H9 (cell line): ENCODE measurements around the gene MAP1S. TPM values are rescaled to one million over a fixed set of nuclear protein-coding genes. Genes with fewer than 3 reads are reported as not detected.

Experiments
- DNase-seq: peaks from one replicate; pipeline ENCODE4 v3.0.0-alpha.2; 2017
- H2AFZ ChIP-seq: one replicate; pipeline ENCODE4 v1.6.1; 2013; ENCODE audit warnings: mild to moderate bottlenecking, low read length, control low read depth, moderate library complexity
- H2AK5ac ChIP-seq: 2 replicates; pipeline ENCODE4 v1.6.1; 2013; ENCODE audit warnings: low read length, control low read depth, mixed read lengths; ENCODE audit not compliant: insufficient read length
- H2BK120ac ChIP-seq: one replicate; pipeline ENCODE4 v1.6.1; 2013; ENCODE audit warnings: low read depth, mild to moderate bottlenecking, low read length, control low read depth, inconsistent platforms; ENCODE audit not compliant: poor library complexity, severe bottlenecking
- H2BK12ac ChIP-seq: 2 replicates; pipeline ENCODE4 v1.6.1; 2013; ENCODE audit warnings: low read length, control low read depth, mixed read lengths, low read depth; ENCODE audit not compliant: insufficient read length
- H2BK15ac ChIP-seq: 2 replicates; pipeline ENCODE4 v1.6.1; 2013; ENCODE audit warnings: low read depth, low read length, control low read depth
- H2BK20ac ChIP-seq: one replicate; pipeline ENCODE4 v1.6.1; 2013; ENCODE audit warnings: low read depth, mild to moderate bottlenecking, low read length, control low read depth, inconsistent platforms; ENCODE audit not compliant: poor library complexity, severe bottlenecking
- H2BK5ac ChIP-seq: 2 replicates; pipeline ENCODE4 v1.6.1; 2013; ENCODE audit warnings: low read length, control low read depth, mixed read lengths; ENCODE audit not compliant: insufficient read length
- H3K14ac ChIP-seq: 2 replicates; pipeline ENCODE4 v1.6.1; 2013; ENCODE audit warnings: low read length, control low read depth; ENCODE audit not compliant: insufficient read depth
- H3K18ac ChIP-seq: 2 replicates; pipeline ENCODE4 v1.6.1; 2013; ENCODE audit warnings: low read depth, mild to moderate bottlenecking, mixed read lengths, low read length, control low read depth; ENCODE audit not compliant: insufficient read length
- H3K23ac ChIP-seq: 2 replicates; pipeline ENCODE4 v1.6.1; 2013; ENCODE audit warnings: low read length, control low read depth, mixed read lengths, low read depth; ENCODE audit not compliant: insufficient read length
- H3K23me2 ChIP-seq: 2 replicates; pipeline ENCODE4 v1.6.1; 2013; ENCODE audit warnings: low read depth, mild to moderate bottlenecking, mixed read lengths, low read length, control low read depth; ENCODE audit not compliant: insufficient read length, poor library complexity, severe bottlenecking
- H3K27ac ChIP-seq: 2 replicates; pipeline ENCODE4 v1.5.1; 2013; ENCODE audit warnings: low read length, control low read depth, mixed read lengths, low read depth; ENCODE audit not compliant: insufficient read length
- H3K27me3 ChIP-seq: 2 replicates; pipeline ENCODE4 v1.6.1; 2013; ENCODE audit warnings: low read length, control low read depth, inconsistent platforms; ENCODE audit not compliant: insufficient read depth
- H3K4ac ChIP-seq: 2 replicates; pipeline ENCODE4 v1.6.1; 2013; ENCODE audit warnings: low read depth, mild to moderate bottlenecking, control low read depth, inconsistent platforms, low read length, moderate library complexity
- H3K4me1 ChIP-seq: 2 replicates; pipeline ENCODE4 v1.6.1; 2013; ENCODE audit warnings: low read length, control low read depth, inconsistent platforms; ENCODE audit not compliant: insufficient read depth
- H3K4me2 ChIP-seq: 2 replicates; pipeline ENCODE4 v1.6.1; 2013; ENCODE audit warnings: low read length, control low read depth, mixed read lengths; ENCODE audit not compliant: insufficient read length, insufficient read depth
- H3K56ac ChIP-seq: 2 replicates; pipeline ENCODE4 v1.6.1; 2013; ENCODE audit warnings: low read depth, mild to moderate bottlenecking, mixed read lengths, low read length, control low read depth; ENCODE audit not compliant: insufficient read length
- H3K79me1 ChIP-seq: 2 replicates; pipeline ENCODE4 v1.6.1; 2013; ENCODE audit warnings: low read depth, mild to moderate bottlenecking, moderate library complexity, low read length, control low read depth, inconsistent platforms; ENCODE audit not compliant: insufficient read depth, poor library complexity, severe bottlenecking
- H3K79me2 ChIP-seq: 2 replicates; pipeline ENCODE4 v1.6.1; 2013; ENCODE audit warnings: low read length, control low read depth, inconsistent platforms; ENCODE audit not compliant: insufficient read depth
- H3K9ac ChIP-seq: 2 replicates; pipeline ENCODE4 v1.6.1; 2013; ENCODE audit warnings: low read length, control low read depth, mixed read lengths; ENCODE audit not compliant: insufficient read length; ENCODE audit errors: extremely low read depth
- H3K9me3 ChIP-seq: one replicate; pipeline ENCODE4 v1.6.1; 2013; ENCODE audit warnings: low read depth, low read length, inconsistent platforms; ENCODE audit not compliant: control insufficient read depth
- H3T11ph ChIP-seq: one replicate; pipeline ENCODE4 v1.6.1; 2013; ENCODE audit warnings: mild to moderate bottlenecking, low read length, control low read depth, inconsistent platforms
- H4K20me1 ChIP-seq: one replicate; pipeline ENCODE4 v1.6.1; 2013; ENCODE audit not compliant: control insufficient read depth, insufficient read length, insufficient read depth
- H4K5ac ChIP-seq: 2 replicates; pipeline ENCODE4 v1.6.1; 2013; ENCODE audit warnings: low read depth, mild to moderate bottlenecking, mixed read lengths, low read length, control low read depth; ENCODE audit not compliant: insufficient read length
- H4K8ac ChIP-seq: replicated peaks from 2 replicates; pipeline ENCODE4 v1.6.1; 2013; ENCODE audit warnings: low read length, control low read depth, mixed read lengths, low read depth; ENCODE audit not compliant: insufficient read length
- H4K91ac ChIP-seq: 2 replicates; pipeline ENCODE4 v1.6.1; 2013; ENCODE audit warnings: low read depth, mild to moderate bottlenecking, moderate library complexity, mixed read lengths, low read length, control low read depth; ENCODE audit not compliant: insufficient read length
- H3K27ac Mint-ChIP-seq, 3 experiments: 2 replicates in 2 of 3; 3 replicates in 1 of 3; pipeline ENCODE4 v1.8.0; 2020 to 2021; ENCODE audit warnings: mixed read lengths in 3 of 3, mild to moderate bottlenecking in 1 of 3, moderate library complexity in 1 of 3
- H3K27me3 Mint-ChIP-seq: 2 replicates; pipeline ENCODE4 v1.8.0; 2021; ENCODE audit warnings: low read depth, mild to moderate bottlenecking, moderate library complexity, mixed read lengths
- H3K36me3 Mint-ChIP-seq, 3 experiments: 2 replicates in 2 of 3; 3 replicates in 1 of 3; pipeline ENCODE4 v1.8.0; 2020 to 2021; ENCODE audit warnings: low read depth in 3 of 3, mixed read lengths in 3 of 3; ENCODE audit not compliant: insufficient read depth in 1 of 3
- H3K4me1 Mint-ChIP-seq, 2 experiments: 2 replicates each; pipeline ENCODE4 v1.8.0; 2020; ENCODE audit warnings: mixed read lengths in 2 of 2
- H3K4me3 Mint-ChIP-seq, 2 experiments: 2 replicates in 1 of 2; 3 replicates in 1 of 2; pipeline ENCODE4 v1.8.0; 2020 to 2021; ENCODE audit warnings: mild to moderate bottlenecking in 2 of 2, mixed read lengths in 2 of 2, moderate library complexity in 1 of 2
- H3K9me3 Mint-ChIP-seq, 2 experiments: 2 replicates in 1 of 2; 3 replicates in 1 of 2; pipeline ENCODE4 v1.8.0; 2020; ENCODE audit warnings: mild to moderate bottlenecking in 2 of 2, mixed read lengths in 2 of 2, moderate library complexity in 1 of 2
- WGBS: extraction: QIAGEN DNeasy Blood & Tissue Kit; methylation state at CpG from one replicate; pipeline ENCODE4 v1.1.7; 2013; ENCODE audit warnings: missing lambda C conversion rate, low lambda C conversion rate, mixed read lengths; ENCODE audit not compliant: insufficient read length; ENCODE audit errors: extremely low coverage; 5-methylcytosine and 5-hydroxymethylcytosine counted together
- total RNA-seq: library from RNA; stranded (reverse); gene quantifications from 2 replicates; pipeline ENCODE4 v1.2.1, GENCODE V29; 2021
- TF ChIP-seq, protein P1 (sequence below): fragments of 200-600 bp; sonication (generic); conservative IDR thresholded peaks from 3 replicates; pipeline ENCODE4 v1.8.0; 2021; ENCODE audit warnings: antibody characterized with exemption, mild to moderate bottlenecking

Gene MAP1S
- total RNA-seq, 1 experiment from 2014 or later = 160 TPM

DNA sequence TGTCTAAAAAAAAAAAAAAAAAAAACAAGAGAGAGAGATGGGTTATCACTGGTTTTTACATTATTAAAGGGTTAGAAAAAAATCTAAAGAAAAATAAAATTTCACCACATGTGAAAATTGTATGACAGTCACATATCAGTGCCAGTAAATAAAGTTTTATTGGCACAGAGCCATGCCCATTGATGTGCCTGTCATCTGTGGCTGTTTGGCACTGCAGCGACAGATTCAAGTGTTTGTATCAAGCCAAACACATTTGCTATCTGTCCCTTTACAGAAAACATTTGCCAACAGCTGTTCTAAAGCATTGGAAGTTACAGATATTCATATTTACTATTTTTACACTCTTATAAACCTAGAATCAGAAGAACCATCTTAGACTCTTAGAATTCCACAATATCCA is 48.3 kb downstream of the MAP1S start:
- peaks cover 3 to 10% of the 10 kb centered on the region in 2 experiments for H3K4me1 Mint-ChIP-seq
- Histone ChIP-seq H3K79me2 (no peaks in the 10 kb centered on the region), H4K20me1 (no peaks in the 10 kb centered on the region), H3K79me1 (no peaks in the 10 kb centered on the region), H3K4ac (no peak overlapping the region), H2BK12ac (no peak overlapping the region), H2BK5ac (no peak overlapping the region), H3K18ac (no peak overlapping the region), H2BK15ac (no peak overlapping the region), H4K8ac (no peak overlapping the region), H3K27me3 (no peaks in the 10 kb centered on the region), H2AFZ (no peak overlapping the region), H3K56ac (no peak overlapping the region), H3K23me2 (no peaks in the 10 kb centered on the region), H4K91ac (no peak overlapping the region), H3K14ac (no peak overlapping the region), H2BK120ac (no peak overlapping the region), H3K4me1 (no peaks in the 10 kb centered on the region), H3K27ac (no peak overlapping the region), H2BK20ac (no peak overlapping the region), H4K5ac (no peak overlapping the region), H3K9ac (no peak overlapping the region), H3T11ph (no peak overlapping the region), H3K9me3 (no peaks in the 10 kb centered on the region), H3K23ac (no peak overlapping the region), H2AK5ac (no peak overlapping the region), H3K4me2 (no peak overlapping the region)
- no CpG with 5 or more reads among the region's 1 CpG for WGBS
- no peak overlapping the region for H3K4me3 Mint-ChIP-seq
- no peak overlapping the region for H3K27ac Mint-ChIP-seq
- peaks cover 3 to 34% (median 10%) of the 10 kb centered on the region in 3 experiments for H3K36me3 Mint-ChIP-seq
- no peak for DNase-seq
- TF ChIP-seq, protein P1, sequence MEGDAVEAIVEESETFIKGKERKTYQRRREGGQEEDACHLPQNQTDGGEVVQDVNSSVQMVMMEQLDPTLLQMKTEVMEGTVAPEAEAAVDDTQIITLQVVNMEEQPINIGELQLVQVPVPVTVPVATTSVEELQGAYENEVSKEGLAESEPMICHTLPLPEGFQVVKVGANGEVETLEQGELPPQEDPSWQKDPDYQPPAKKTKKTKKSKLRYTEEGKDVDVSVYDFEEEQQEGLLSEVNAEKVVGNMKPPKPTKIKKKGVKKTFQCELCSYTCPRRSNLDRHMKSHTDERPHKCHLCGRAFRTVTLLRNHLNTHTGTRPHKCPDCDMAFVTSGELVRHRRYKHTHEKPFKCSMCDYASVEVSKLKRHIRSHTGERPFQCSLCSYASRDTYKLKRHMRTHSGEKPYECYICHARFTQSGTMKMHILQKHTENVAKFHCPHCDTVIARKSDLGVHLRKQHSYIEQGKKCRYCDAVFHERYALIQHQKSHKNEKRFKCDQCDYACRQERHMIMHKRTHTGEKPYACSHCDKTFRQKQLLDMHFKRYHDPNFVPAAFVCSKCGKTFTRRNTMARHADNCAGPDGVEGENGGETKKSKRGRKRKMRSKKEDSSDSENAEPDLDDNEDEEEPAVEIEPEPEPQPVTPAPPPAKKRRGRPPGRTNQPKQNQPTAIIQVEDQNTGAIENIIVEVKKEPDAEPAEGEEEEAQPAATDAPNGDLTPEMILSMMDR = no peak
- no peaks in the 10 kb centered on the region for H3K27me3 Mint-ChIP-seq
- no peaks in the 10 kb centered on the region; a peak in 1 of 5 replicates for H3K9me3 Mint-ChIP-seq
